NCI-H1417 (cell line): Measurements from ENCODE around the gene NTN4.
"Not testable (repeated sequence)": the region's sequence is repeated elsewhere in the genome, so short reads cannot be mapped to it uniquely, and the experiment has no call there.

ENCODE experiments used
- DNase-seq, 3 experiments: peaks; one replicate each; lab custom pipeline; 2025; lab: John Stamatoyannopoulos, UW

NTN4 gene

DNA sequence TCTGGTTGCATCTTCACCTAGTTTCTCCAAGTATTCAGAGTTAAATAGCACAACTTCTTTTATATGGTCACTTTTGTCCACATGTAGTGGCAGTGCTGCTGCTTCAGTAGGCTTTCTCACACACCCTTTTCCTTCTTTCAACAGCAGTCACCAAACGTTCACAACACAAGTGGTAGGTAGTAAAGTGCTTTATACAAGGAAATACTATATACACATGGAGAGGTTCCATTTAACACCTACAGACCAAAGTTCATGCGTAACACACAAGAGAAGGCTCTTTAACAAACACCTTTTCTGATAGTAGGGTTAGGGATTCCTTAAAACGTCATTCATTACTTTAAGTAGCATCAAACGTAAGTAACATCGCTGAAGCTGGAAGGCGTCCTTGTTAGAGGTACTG lies 132.2 kb downstream of the NTN4 start:
- DNase-seq, result no peak

DNA sequence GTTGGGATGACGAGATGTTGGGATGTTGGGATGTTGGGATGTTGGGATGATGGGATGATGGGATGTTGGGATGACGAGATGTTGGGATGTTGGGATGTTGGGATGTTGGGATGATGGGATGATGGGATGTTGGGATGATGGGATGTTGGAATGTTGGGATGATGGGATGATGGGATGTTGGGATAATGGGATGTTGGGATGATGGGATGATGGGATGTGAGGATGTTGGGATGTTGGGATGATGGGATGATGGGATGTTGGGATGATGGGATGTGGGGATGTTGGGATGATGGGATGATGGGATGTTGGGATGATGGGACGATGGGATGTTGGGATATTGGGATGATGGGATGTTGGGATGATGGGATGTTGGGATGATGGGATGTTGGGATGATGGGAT lies 135.9 kb downstream of the NTN4 start:
- DNase-seq, result not testable (repeated sequence)

DNA sequence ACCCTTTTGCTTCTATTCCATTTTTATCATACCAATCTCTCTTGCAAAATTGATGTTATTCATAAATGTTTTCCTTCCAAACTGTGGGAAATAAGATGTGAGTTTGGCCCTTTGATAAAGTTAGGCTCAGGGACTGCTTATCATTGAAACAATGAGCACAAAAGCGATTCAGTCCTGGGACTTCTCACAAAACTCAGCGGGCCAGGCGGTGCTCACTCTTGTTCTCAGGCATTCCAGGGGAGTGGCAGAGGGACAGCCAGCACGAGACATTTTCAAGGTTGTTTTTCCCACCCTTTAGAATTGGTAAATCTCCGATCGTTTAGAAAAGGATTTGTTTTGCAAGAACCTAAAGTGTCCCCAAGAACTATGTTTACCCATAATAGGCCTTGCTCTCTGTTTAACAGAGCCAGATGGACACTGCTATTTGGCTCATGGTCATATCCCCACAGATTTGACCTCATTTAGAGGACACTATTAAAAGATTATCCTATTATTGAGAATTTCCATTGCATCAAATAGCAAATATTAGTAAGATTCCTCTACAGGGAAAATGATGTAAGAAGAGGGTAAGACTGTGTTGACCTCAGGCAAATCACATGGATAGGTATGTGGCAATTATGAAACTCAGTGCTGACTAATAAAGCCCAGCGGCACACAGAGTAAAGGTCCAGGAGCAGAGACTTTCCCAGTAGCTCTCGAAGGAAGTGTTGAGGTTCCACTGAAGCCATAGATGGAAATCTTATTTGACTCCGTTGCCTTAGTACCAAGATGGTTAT lies 136.6 kb downstream of the NTN4 start:
- DNase-seq, result no peak

DNA sequence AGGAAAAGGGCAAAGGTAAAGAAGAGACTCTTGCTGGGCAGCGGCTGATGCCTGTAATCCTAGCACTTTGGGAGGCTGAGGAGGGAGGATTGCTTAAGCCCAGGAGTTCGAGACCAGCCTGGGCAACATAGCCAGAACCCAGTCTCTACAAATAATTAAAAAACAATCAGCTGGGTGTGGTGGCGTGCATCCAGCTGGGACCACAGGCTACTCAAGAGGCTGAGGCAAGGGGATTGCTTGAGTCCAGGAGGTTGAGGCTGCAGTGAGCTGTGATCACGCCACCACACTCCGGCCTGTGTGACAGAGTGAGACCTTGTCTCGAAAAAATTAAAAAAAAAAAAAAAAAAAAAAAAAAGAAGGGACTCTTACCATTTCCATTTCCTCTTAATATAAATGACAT lies 138.9 kb downstream of the NTN4 start:
- DNase-seq, result no peak

DNA sequence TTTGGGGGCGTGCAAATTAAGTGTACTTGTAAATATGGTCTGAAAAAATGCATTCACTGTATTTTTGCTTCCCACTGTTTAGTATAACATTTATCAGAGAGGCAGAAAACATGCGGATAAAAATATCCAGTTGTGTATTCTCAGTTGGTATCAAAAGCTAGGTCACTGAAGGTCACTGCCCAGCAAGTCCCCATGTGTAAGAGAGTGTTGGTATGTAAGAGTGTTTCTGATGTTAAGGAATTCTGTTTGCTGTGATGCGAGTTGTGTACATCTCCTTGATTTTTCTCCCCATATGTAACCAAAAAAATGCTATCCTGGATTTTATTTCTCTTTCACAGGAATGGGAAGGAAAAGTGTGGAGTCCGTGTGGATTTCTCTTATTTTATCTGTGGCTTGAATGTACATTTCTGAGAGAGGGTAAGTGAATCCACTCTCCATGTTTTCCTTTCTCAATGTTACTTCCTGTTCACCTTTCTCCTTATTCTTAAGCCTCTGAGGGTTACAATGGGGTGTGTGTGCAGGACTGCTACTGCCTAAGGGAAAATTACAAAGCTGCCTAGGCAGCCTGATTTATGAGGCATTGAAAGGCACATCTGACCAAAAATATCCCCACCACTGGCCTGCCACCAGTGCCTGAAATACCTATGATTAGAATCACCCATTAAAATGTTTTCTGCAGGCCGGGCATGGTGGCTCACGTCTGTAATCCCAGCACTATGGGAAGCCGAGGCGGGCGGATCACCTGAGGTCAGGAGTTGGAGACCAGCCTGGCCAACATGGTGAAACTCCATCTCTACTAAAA lies 141.4 kb downstream of the NTN4 start:
- peak in 1 of 3 experiments; percentile 38 for DNase-seq

DNA sequence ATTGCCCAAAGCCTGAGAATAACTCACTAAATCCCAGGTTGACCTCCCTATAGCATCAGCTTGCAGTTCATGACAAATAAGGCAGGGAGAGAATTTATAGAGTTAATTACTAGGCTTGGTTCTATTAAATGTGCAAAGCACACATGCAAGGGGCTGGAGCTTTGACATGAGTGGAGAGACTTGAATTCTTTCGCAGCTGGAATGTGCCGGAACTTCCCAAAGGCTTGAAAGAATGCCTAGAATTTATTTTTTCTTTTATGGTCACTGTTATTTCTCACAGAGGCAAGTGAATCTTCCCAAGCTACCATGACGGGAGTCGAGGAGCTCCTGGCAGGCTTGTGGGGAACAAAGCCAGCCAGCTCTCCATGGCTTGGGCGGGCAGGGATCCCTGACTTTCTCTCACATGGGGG lies 143.8 kb downstream of the NTN4 start:
- no peak for DNase-seq

DNA sequence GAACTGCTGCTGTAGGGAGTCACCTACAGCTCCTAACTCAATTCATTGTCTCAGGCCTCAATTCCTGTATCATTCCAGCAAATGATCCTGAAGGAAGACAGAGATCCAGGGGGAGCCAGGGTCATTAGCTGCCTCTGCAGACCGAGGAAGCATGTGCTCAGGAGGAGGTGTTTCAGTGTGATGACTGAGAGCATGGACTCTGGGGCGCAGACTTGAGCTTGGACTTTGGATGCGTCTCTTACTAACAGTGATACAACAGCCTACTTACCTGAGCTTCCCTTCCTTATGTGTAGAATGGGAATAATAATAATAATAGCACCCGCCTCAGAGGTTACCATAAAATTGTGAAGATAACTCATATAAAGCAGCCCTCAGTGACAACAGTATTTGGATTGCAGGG lies 147.3 kb downstream of the NTN4 start:
- no peak for DNase-seq

DNA sequence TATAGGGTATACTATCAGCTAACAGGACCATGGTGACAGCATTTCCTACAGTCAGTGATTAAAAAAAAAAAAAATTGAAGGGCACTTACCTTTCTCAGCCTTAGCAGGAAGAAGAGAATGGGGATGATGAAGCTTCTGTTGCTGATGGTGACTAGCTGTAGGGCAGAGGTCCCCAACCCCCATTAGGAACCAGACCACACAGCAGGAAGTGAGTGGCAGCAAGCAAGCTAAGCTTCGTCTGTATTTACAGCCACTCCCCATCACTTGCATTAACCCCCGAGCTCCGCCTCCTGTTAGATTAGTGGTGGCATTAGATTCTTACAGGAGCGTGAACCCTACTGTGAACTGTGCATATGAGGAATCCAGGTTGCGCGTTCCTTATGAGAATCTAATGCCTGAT lies 148.0 kb downstream of the NTN4 start:
- DNase-seq, result peak in 1 of 3 experiments; percentile 66

DNA sequence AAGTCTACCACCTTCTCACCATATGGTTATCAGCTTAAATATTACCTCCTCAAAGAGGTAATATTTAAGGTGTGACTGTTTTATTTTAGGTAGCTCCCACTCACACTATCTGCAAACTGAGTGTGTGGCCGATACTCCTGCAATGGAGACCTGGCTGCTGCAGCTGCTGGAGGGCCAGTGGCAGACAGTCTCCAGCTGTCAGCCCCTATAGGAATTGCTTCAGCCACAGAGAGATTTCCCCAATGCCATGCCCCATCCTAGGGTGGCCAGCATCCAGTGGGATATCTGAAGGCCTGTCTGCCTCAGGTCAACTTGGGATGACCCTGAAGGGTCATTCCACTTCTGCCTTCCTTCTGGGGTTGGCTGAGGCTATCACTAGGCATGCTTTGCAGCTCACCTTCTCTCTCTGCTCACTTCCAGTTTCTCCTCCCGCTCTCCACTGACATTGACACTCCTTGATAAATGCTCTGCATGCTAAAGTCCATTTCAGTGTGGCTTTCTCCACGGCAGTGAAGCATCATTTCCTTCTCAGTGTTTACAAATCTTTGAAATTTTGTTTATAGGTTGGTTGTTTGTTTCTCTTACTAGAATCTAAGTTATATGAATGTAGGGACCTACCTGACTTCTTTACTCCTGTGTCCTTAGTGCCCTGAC lies 149.1 kb downstream of the NTN4 start:
- no peak for DNase-seq

DNA sequence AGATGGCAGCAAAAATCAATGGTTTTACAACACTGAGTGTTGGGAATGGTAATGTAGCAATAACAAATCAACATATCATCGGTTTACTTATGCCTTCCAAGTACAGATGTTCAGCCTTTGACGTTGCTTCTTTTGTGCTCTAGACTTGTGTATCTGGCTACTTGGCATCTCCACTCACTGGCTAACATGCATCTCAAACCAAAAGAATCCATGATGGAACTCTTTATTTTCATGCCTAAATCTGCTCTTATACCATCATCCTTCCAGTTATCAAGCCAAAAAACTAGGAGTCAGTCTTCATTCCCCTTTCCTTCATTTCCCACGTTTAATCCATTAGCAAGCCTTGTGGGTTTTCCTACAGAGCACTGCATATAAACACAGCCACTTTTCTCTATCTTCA lies 150.0 kb downstream of the NTN4 start:
- no peak for DNase-seq

DNA sequence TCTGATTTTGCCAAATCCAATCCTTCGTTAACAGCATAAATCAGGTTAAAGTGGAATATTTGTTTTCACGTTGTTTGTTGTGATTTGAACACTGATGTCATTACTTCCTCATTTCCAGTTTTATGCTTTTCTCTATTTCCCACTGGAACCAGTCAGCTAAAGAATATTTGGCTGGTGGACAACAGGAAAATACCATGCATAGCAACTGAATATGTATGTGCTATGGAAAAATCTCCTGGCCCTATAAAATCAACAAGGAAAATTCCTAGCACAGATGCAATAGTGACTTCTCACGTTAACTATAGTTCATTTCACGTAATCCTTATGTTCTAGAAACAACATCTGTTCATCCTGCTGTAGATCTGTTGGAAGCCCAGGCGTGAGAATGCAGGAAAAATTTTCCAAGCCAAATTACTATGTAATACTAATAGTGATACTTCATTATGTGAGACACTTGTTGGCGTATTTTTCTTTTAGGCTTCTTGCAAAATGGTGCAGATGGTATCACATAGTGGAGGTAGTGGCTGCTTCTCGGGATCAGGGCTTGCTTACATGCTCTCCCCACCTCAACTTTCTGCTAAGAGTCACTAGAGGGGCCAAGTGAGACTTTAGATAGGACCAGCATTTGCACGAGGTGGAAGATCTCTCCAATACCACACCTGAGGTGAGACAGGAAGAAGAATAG lies 153.0 kb downstream of the NTN4 start:
- DNase-seq, result no peak

DNA sequence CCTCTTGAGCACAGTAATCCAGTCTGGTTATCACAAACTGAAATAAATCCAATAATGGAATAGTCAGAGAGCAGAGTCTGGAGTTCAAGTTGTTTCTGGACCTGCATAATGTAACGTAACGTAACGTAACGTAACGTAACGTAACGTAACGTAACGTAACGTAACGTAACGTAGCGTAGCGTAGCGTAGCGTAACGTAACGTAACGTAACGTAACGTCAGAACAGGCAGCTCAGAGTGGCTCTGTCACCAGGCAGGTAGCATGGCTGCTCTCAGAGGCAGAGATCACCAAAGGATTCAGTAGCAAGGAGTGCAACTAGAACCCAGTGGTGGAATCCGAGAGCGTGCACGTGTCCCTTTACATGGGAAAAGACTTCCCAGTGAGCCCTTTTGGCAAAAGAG lies 153.6 kb downstream of the NTN4 start:
- DNase-seq, result no peak

DNA sequence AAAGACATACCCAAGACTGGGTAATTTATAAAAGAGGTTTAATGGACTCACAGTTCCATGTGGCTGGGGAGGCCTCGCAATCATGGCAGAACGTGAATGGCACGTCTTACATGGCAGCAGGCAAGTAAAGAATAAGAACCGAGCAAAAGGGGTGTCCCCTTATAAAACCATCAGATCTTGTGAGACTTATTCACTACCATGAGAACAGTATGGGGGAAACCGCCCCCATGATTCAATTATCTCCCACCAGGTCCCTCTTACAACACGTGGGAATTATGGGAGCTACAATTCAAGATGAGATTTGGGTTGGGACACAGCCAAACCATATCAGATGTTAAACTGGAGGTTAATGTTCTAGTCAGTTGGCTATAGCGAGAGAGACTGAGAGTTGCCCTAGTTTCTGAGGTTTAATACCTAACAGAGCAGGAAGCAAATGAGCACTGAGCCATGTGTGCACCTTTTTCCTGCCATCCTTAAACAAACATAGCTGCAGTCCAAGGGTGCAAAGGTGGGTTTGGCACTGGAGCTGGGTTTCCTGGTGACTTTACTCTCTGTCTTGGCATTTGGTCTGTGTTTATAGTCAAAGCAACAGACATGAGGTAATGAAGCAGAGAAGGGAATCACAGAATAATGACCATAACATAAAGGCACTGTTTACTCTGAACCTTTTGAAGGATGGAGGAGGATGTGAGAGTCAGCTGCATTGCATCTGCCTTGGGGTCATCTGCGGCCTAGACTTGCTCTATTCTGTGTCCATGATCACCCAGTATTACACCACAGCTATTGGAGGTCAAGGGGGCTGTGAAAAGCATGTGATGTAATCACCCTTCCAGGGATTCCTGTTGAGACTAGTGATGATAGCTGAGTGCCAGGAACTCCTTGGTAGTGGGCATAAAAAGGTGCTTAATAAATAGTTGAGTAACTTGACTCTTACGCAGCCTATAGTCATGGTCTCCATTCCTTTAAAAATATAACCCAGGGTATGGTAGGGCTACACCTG lies 155.6 kb downstream of the NTN4 start:
- DNase-seq, result peak in 1 of 3 experiments; percentile 18

DNA sequence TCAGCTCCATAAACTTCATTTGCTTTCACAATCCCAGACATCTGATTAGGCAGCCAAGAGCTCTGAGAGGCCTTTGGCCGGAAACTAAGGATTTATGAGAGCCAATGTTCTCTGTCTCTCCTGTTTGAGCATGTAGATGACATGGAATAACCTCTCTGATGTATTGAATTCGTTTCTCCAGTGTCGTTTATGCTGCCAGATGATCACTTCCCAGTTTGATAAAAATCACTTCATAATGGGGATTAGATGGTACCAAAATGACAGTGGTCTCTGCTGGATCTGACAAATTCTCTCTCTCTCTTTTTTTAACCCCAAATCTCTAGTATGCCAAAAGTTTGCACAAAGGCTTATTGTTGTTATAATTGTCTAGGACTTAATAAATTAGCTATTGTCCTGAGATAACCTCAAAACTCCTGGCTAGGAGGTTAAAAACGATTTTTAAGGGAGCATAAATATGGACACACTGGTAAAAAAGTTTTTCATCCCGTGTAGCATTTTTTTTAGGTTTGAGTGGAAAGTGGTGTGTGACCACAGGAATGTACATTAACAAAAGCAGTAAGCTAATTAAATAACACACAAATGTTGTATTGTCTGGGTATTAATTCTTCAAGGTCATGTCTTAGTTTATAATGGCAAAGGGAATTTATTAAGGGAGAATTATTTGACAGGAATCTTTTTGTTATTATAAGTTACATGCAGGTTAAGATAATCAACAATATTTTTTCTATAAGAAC lies 156.7 kb downstream of the NTN4 start:
- DNase-seq, result no peak

DNA sequence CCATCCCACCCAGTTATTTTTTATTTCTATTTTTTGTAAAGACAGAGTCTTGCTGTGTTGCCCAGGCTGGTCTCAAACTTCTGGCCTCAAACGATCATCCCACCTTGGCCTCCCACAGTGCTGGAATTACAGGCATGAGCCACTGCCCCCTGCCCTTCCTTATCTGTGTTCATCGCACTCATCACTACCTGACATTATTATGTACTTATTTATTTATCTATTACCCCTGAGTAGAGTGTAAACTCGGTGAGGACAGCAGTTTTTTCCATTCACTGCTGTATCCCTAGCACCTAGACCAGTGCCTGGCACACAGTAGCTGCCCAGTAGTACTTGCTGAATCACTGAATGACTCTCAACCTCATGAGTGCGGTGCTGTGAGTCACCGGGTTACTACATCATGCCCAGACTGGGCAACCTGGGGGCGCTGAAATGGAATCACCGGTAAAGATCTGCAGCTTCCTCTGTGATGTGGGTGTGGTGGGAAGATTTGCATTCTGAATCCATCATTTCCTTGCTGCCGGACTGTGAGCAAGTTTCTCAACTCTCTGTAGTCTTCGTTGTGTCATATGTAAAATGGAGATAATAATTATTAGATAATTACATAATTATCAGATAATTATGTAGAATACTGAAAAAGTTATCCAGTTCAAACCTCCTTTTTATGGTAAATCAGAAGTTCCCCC lies 157.4 kb downstream of the NTN4 start:
- no peak for DNase-seq

DNA sequence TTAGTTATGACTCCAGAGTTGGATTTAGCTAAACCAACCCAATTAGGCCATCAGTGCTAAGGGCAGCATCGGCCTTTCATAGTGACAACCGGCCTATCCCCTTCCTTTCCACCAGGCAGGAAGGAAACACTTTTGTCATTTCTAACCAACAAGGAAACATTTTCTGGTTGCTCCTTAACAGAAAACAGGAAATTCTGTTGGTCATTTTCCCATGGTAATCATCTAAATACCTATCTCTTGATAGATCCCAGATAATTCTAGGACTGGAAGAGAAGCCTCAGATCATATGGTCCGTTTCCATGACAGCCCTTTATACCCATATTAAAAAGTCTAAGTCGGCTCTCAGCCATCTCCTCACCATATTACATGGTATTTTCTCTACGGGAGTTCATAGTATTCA lies 160.1 kb downstream of the NTN4 start:
- DNase-seq, result no peak

DNA sequence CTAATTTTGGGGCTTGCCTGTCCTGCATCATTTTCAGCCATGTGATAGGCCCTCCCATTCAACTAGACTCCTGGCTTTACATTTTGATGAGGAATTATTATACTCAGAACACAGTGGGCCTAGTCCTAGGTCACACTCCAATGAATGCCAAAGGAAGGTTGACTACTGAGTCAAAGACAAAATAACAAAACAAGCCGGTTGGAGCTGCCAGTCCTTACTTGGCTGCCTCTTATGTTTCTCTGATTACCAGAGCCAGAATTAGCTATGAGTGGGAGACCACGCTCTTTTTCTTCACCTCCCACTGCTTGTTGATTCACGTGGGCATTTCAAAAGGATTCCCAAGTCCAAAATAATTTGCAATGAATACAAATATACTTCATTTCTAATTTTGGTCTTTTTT lies 161.2 kb downstream of the NTN4 start:
- DNase-seq, result no peak

DNA sequence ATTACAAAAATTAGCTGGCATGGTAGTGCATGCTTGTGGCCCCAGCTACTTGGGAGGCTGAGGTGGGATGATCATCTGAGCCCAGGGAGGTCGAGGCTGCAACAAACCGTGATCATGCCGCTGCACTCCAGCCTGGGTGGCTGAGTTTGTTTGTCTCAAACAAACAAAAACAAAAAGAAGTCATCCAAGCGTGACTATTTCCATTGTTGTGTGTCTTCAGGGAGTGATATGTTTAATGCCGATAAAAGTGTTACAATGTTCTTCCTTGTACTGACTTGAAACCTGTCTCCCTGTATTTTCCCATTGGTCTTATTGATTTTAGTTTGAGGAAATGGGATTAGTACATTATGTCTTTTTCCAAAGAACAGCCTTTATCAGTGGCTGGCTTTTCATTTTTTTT lies 163.7 kb downstream of the NTN4 start:
- DNase-seq, result peak in 1 of 3 experiments; percentile 61

DNA sequence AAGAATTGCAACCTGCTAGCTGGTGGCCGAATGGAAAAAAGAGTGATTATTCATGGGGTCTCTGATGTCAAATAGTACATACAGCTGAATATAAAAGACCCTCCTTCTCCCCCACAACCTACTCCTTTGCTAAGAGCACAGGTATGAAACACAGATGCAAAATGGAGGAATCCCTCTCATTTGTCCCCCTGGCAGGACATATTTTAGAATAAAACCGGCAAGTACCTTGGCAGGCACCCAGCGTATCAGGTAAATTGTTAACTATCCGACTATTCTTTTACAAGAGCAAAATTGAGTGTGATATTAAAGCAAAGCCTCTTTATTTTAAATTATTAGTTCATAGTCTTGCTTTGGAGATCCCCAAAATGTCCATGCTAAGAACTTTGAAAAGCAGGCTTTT lies 165.6 kb downstream of the NTN4 start:
- DNase-seq, result no peak

DNA sequence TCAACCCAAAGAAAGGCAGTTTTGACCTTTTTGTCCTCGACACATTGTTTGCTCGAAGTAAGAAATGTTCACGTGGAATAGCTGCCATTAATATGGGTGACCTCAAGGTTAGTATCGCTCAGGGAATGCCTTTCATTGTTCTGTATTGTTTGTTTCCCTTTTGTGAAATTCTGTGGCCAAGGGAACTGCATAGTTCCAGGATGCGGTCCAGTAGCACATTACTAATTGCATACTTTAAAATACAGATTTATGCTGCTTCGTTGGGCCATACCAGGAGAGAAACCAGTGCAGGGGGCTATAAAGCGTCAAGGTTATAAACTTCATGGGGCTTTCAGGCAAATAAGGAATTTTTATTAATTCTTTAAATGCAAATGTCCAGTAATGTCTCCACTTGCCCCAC lies 166.0 kb downstream of the NTN4 start:
- DNase-seq, result no peak
